ENCODE data around the gene OVOL1. TPM values are rescaled to one million over a fixed set of nuclear protein-coding genes. Genes with fewer than 3 reads are reported as not detected.

OVOL1 gene
- total RNA-seq, 1 donor from 2014 or later, result 7.7 TPM

GRCh38 chr11:65787649-65788622 lies 1.1 kb downstream of the OVOL1 start:
- DNase-seq (ENCODE audit: extremely low spot score, unreplicated experiment), result no peak
- no peaks in the 10 kb centered on the region for H3K9me3 Mint-ChIP-seq
- peak overlapping the region; percentile 84 for H3K27ac Mint-ChIP-seq
- H3K27me3 Mint-ChIP-seq, result peaks cover 62% of the 10 kb centered on the region
- peak overlapping the region; percentile 91 for H3K4me3 Mint-ChIP-seq
- H3K4me1 Mint-ChIP-seq (ENCODE audit: unreplicated experiment), result peaks cover 19% of the 10 kb centered on the region
- H3K36me3 Mint-ChIP-seq, result no peaks in the 10 kb centered on the region
- TF ChIP-seq CTCF (conservative IDR thresholded peaks at IDR 0.05), result no peak

DNA sequence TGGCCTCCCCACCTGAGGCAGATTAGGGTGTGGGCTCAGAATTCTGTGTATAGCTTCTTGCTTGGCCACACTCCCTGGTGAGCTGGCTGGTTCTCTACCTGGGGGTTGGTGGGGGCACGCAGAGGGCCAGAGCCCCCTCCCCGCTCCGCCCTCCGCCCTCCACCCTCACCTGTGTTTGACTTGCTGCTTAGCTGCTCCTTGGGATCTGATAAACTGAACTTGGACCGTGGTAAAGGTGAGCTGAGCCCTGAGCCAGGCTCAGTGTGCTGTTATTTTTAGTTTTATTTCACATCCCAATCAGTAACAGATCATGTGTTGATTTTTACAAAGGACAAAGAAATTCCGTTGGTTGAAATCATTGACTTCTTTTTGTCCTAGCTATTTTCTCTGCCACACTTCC lies 2.0 kb downstream of the OVOL1 start:
- no peak for TF ChIP-seq CTCF (conservative IDR thresholded peaks at IDR 0.05)
- H3K9me3 Mint-ChIP-seq, result no peaks in the 10 kb centered on the region
- H3K27me3 Mint-ChIP-seq, result peaks cover 56% of the 10 kb centered on the region
- peak overlapping the region; percentile 76 for H3K27ac Mint-ChIP-seq
- peaks cover 20% of the 10 kb centered on the region for H3K4me1 Mint-ChIP-seq (ENCODE audit: unreplicated experiment)
- peak overlapping the region; percentile 91 for H3K4me3 Mint-ChIP-seq
- H3K36me3 Mint-ChIP-seq, result no peaks in the 10 kb centered on the region
- no peak for DNase-seq (ENCODE audit: extremely low spot score, unreplicated experiment)

DNA sequence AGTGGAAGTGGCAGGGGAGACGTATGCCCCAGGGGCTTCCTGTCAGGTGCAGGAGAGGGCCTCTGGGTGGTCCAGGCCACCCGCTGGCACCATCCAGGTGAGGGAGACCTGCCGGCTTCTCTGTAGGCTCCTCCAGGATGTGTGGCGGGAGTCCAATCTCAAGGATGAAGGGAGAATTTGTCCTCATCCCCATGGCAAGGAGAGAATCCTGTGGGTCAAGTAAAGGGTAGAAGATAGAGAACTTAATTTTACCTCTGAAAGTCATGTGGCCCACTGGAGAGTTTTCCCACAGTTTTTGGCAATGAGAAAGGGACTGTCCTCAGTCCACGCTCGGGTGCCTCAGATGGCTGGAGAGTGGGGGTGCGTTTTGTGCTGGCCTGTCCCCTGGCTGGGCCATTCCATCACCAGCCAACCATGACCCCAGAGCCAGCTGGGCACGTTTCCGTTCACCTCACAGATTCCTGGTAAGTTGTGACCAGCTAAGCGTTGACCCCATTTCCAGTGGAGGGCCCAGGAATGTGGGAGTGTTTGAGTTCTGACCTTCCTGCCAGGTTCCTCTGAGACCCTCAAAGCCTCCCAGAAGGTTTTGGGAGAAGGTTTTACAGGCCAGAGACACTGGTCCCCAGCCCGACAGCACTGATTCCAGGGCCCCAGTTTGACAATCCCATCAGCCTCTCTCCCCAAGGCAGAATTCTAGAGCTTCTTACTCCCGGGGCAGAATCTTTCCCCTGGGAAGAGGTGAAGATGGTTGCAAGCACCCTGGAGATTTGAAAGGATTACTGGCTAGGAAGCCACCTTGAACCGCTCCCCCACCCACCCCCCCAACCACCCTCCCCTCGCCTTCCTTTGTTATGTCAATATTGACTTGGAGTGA lies 2.6 kb downstream of the OVOL1 start:
- DNase-seq (ENCODE audit: extremely low spot score, unreplicated experiment), result no peak
- H3K4me1 Mint-ChIP-seq (ENCODE audit: unreplicated experiment), result peaks cover 20% of the 10 kb centered on the region
- H3K27ac Mint-ChIP-seq, result peak overlapping the region; percentile 76
- peaks cover 50% of the 10 kb centered on the region for H3K27me3 Mint-ChIP-seq
- no peaks in the 10 kb centered on the region for H3K36me3 Mint-ChIP-seq
- peak overlapping the region; percentile 91 for H3K4me3 Mint-ChIP-seq
- H3K9me3 Mint-ChIP-seq, result no peaks in the 10 kb centered on the region
- TF ChIP-seq CTCF (conservative IDR thresholded peaks at IDR 0.05), result no peak

GRCh38 chr11:65790104-65790901 lies 3.4 kb downstream of the OVOL1 start:
- H3K4me3 Mint-ChIP-seq, result peak overlapping the region; percentile 75
- H3K4me1 Mint-ChIP-seq (ENCODE audit: unreplicated experiment), result peaks cover 17% of the 10 kb centered on the region
- no peak for TF ChIP-seq CTCF (conservative IDR thresholded peaks at IDR 0.05)
- DNase-seq (ENCODE audit: extremely low spot score, unreplicated experiment), result no peak
- no peaks in the 10 kb centered on the region for H3K36me3 Mint-ChIP-seq
- no peaks in the 10 kb centered on the region for H3K9me3 Mint-ChIP-seq
- peaks cover 42% of the 10 kb centered on the region for H3K27me3 Mint-ChIP-seq
- peak overlapping the region; percentile 60 for H3K27ac Mint-ChIP-seq

Data from type B pancreatic cell (in vitro differentiated cells).